GM06990 (cell line): ENCODE results near the gene PFKL.

Experiments
- DNase-seq: peaks from one replicate; pipeline ENCODE4 v3.0.0-alpha.2; 2011; ENCODE audit not compliant: insufficient read length; ENCODE audit errors: extremely low read depth
- H3K27me3 ChIP-seq: replicated peaks from 2 replicates; pipeline ENCODE4 v1.6.0; 2011; ENCODE audit warnings: low read length; ENCODE audit not compliant: control insufficient read depth, insufficient read depth
- H3K36me3 ChIP-seq: 2 replicates; pipeline ENCODE4 v1.5.1; 2011; ENCODE audit warnings: low read length; ENCODE audit not compliant: control insufficient read depth, insufficient read depth
- H3K4me3 ChIP-seq: replicated peaks from 2 replicates; pipeline ENCODE4 v1.5.1; 2011; ENCODE audit warnings: low read depth, mild to moderate bottlenecking, control low read depth, low read length
- TF ChIP-seq, protein P1 (sequence below): IDR thresholded peaks from 2 replicates; pipeline ENCODE4 v1.5.1; 2011; ENCODE audit warnings: low read length, control low read depth, mild to moderate bottlenecking, inconsistent platforms; ENCODE audit not compliant: insufficient read depth, poor library complexity, severe bottlenecking

The PFKL gene

DNA sequence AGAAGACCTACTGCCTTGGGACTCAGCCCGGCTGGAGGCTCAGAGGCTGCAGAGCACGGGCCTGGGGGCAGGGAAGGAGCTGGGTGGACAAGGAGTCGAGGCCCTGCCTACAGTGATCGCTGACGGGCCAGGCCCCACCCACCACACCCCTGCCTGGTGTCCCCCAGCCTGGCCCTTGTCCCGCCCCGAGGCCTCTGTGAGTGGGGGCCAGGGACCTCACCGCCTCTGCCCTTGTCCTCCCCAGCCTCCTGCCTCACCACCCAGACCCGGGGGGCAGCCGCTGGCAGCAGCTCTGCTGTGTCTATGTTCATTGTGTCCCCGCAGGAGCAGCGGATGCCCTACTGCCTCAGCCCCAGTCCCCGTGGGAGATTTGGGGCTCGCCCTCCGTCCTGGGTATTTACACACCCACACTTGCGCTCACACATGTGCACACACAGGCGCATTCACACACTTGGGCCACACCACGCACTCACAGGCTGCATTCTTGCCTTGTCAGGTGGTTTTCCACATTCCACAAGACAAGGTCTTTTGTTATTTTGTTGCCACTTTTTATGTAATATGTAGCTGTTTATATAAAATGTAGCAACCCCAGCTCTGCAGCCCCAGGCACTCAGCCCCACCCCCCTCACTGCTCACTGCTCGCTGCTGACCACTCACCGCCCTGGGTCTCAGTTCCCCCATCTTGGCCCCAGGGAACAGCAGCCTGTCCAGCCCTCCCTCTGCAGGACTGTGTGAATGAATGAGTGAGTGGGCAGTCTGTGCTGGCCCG, 7.3 kb downstream of the PFKL start:
- no peak for DNase-seq
- TF ChIP-seq, protein P1, sequence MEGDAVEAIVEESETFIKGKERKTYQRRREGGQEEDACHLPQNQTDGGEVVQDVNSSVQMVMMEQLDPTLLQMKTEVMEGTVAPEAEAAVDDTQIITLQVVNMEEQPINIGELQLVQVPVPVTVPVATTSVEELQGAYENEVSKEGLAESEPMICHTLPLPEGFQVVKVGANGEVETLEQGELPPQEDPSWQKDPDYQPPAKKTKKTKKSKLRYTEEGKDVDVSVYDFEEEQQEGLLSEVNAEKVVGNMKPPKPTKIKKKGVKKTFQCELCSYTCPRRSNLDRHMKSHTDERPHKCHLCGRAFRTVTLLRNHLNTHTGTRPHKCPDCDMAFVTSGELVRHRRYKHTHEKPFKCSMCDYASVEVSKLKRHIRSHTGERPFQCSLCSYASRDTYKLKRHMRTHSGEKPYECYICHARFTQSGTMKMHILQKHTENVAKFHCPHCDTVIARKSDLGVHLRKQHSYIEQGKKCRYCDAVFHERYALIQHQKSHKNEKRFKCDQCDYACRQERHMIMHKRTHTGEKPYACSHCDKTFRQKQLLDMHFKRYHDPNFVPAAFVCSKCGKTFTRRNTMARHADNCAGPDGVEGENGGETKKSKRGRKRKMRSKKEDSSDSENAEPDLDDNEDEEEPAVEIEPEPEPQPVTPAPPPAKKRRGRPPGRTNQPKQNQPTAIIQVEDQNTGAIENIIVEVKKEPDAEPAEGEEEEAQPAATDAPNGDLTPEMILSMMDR: no peak
- no peaks in the 10 kb centered on the region for H3K27me3 ChIP-seq
- no peak overlapping the region for H3K4me3 ChIP-seq
- H3K36me3 ChIP-seq: peaks cover 38% of the 10 kb centered on the region

DNA sequence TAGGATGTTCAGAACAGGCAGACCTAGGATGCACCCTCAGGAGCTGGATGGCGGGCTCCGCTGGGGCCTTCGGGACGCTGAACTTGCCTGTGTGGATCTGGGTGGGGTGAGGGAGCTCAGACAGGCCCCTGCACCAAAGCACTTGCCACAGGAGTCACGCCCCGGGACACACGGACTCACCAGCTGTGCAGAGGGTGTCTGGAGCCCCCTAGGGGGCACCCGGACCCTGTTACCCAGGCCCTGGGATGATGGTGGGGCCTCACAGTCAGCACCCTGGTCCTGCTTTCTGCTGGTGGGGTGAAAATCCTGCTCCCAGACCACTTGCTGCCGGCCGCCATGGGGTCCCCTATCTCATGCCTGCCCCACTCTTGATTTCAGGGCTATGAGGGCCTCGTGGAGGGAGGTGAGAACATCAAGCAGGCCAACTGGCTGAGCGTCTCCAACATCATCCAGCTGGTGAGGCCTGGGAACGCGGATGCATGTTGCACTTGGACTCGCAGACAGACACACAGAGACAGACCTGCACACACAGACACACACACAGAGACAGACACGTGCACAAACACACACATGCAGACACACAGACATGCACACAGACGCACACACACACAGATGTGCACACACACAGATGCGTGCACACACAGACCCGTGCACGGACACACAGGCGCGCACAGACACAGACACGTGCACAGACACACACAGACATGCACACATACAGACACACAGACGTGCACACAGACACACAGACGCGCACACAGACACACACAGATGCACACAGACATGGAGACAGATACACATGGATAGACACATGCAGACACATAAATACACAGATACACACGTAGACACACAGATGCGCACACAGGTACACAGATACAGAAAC, 11.0 kb downstream of the PFKL start:
- H3K4me3 ChIP-seq: no peak overlapping the region
- TF ChIP-seq, protein P1: peak; percentile 21
- DNase-seq: no peak
- H3K27me3 ChIP-seq: no peaks in the 10 kb centered on the region
- H3K36me3 ChIP-seq: peaks cover 56% of the 10 kb centered on the region

DNA sequence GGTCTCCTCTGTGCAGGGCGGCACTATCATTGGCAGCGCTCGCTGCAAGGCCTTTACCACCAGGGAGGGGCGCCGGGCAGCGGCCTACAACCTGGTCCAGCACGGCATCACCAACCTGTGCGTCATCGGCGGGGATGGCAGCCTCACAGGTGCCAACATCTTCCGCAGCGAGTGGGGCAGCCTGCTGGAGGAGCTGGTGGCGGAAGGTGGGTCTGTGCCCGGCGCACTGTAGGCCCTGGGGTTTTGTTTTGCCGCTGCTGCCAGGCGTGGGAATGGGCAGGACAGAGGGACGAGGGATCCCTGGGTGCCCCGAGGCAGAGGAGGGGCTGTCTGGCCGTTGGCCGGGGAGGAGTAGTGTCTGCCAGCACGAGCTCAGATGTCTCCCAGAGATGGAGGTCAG, 12.2 kb downstream of the PFKL start:
- Histone ChIP-seq H3K4me3 (no peak overlapping the region), H3K27me3 (no peaks in the 10 kb centered on the region), H3K36me3 (peaks cover 60% of the 10 kb centered on the region)
- DNase-seq: no peak
- TF ChIP-seq, protein P1: no peak

DNA sequence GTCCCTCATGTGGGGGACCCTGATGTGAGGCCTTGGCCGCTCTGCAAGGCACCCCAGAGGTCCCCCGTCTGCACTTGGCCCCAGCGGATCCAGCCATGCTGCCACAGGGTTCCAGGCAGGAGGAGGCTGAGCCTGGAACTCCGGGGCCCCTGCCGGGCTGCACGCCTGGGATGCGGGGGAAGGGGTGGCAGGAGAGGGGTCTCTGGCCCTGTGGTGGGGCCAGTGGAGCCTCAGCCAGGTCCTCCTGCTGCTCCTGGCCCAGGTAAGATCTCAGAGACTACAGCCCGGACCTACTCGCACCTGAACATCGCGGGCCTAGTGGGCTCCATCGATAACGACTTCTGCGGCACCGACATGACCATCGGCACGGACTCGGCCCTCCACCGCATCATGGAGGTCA, 12.9 kb downstream of the PFKL start:
- Histone ChIP-seq H3K27me3 (no peaks in the 10 kb centered on the region), H3K4me3 (no peak overlapping the region), H3K36me3 (peaks cover 61% of the 10 kb centered on the region)
- TF ChIP-seq, protein P1: no peak
- DNase-seq: no peak

DNA sequence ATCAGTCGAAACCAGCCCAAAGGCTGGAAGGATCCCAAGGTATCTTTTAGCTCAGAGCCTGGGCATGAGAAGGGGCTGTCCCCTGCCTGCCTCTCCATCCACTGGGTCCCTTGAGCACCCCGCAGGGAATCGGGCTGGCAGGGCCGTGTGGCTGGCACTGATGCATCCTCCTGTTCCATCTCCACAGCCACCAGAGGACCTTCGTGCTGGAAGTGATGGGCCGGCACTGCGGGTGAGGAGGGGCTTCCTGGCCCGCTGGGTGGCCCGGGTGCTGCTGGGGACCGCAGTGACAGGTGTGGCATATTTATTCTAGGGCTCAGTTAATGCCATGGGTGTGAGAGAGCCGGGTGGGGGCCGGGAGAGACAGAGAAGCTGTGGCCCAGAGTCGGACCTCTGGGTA, 13.6 kb downstream of the PFKL start:
- H3K4me3 ChIP-seq: no peak overlapping the region
- no peaks in the 10 kb centered on the region for H3K27me3 ChIP-seq
- peaks cover 65% of the 10 kb centered on the region for H3K36me3 ChIP-seq
- DNase-seq: no peak
- TF ChIP-seq, protein P1: no peak
